Lower lobe of right lung (tissue), 2 donors: ENCODE results near the gene PRR23C. TPM values are rescaled to one million over a fixed set of nuclear protein-coding genes. Genes with fewer than 3 reads are reported as not detected.

ENCODE experiments used
- ATAC-seq, 2 donors: fragments of 200-7000 bp; cut with Tn5 transposase; one replicate each; pipeline ENCODE4 v1.9.1; 2020 to 2022; ENCODE audit warnings: mild to moderate bottlenecking in 2 of 2, moderate library complexity in 2 of 2
- DNase-seq: peaks from one replicate; pipeline ENCODE4 v3.0.0-alpha.2; 2020
- H3K27ac ChIP-seq: fragments of 200-600 bp; one replicate; pipeline ENCODE4 v1.8.0; 2022
- H3K27me3 ChIP-seq: fragments of 200-600 bp; one replicate; pipeline ENCODE4 v1.8.0; 2022; ENCODE audit warnings: low read depth
- H3K36me3 ChIP-seq: fragments of 200-600 bp; one replicate; pipeline ENCODE4 v1.8.0; 2022; ENCODE audit warnings: mild to moderate bottlenecking
- H3K4me1 ChIP-seq: fragments of 200-600 bp; one replicate; pipeline ENCODE4 v1.8.0; 2022
- H3K4me3 ChIP-seq: fragments of 200-600 bp; one replicate; pipeline ENCODE4 v1.8.0; 2022; ENCODE audit warnings: mild to moderate bottlenecking
- H3K9me3 ChIP-seq: fragments of 200-600 bp; one replicate; pipeline ENCODE4 v1.8.0; 2022
- intact Hi-C: fragments of 100-400 bp; cut with DNase I; formaldehyde crosslinking; loops from one replicate; pipeline ENCODE4 v1.11.0; 2022
- total RNA-seq: library from RNA; stranded (reverse); fragmentation: NEBNext Ultra II Directional; extraction: Animal tissue kit (Norgen Biotek cat#: 25700); gene quantifications from one replicate; pipeline ENCODE4 v1.2.1, GENCODE V29; 2021
- TF ChIP-seq, protein P1 (sequence below): fragments of 200-600 bp; IDR thresholded peaks from one replicate; pipeline ENCODE4 v1.8.0; 2022; ENCODE audit warnings: antibody characterized with exemption, mild to moderate bottlenecking
- donor health status: DM: no; HTN: yes; CAD: no; lungs with severe emphysema.

PRR23C gene
- total RNA-seq, 1 donor from 2014 or later, result not detected

GRCh38 chr3:139074565-139075115 lies 29.9 kb upstream of the PRR23C start:
- H3K36me3 ChIP-seq, result no peaks in the 10 kb centered on the region

DNA sequence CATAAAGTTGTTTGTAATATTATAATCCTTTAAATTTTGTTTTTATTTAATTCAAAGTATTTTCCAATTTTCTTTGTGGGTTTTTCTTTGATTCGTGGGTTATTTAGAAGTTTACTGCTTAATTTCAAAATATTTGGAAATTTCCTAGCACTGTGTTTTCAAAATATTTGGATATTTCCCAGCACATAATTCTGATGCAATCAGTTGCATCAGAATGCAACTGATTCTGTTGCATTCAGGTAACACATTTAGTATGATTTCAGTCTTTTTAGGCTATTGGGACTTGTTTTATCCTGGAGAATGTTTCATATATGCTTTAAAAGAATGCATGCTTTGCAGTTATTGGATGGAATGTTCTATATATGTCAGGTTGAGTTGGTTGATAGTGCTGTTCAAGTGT lies 18.2 kb upstream of the PRR23C start:
- Histone ChIP-seq H3K4me1 (no peaks in the 10 kb centered on the region), H3K27me3 (no peaks in the 10 kb centered on the region), H3K4me3 (no peak overlapping the region), H3K36me3 (no peaks in the 10 kb centered on the region), H3K9me3 (no peaks in the 10 kb centered on the region), H3K27ac (no peak overlapping the region)
- ATAC-seq (no peak), DNase-seq (no peak)
- TF ChIP-seq, protein P1, sequence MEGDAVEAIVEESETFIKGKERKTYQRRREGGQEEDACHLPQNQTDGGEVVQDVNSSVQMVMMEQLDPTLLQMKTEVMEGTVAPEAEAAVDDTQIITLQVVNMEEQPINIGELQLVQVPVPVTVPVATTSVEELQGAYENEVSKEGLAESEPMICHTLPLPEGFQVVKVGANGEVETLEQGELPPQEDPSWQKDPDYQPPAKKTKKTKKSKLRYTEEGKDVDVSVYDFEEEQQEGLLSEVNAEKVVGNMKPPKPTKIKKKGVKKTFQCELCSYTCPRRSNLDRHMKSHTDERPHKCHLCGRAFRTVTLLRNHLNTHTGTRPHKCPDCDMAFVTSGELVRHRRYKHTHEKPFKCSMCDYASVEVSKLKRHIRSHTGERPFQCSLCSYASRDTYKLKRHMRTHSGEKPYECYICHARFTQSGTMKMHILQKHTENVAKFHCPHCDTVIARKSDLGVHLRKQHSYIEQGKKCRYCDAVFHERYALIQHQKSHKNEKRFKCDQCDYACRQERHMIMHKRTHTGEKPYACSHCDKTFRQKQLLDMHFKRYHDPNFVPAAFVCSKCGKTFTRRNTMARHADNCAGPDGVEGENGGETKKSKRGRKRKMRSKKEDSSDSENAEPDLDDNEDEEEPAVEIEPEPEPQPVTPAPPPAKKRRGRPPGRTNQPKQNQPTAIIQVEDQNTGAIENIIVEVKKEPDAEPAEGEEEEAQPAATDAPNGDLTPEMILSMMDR, result no peak
- intact Hi-C loops, result no loop called here

More at GRCh38 chr3:139074565-139075115, 29.9 kb upstream of the PRR23C start:
- H3K27me3 ChIP-seq, result no peaks in the 10 kb centered on the region
- TF ChIP-seq, protein P1, result no peak
- ATAC-seq, result no peak
- H3K4me3 ChIP-seq, result no peak overlapping the region
- peaks cover 4% of the 10 kb centered on the region for H3K9me3 ChIP-seq
- H3K27ac ChIP-seq, result no peak overlapping the region
- intact Hi-C loops, result no loop called here
- no peak for DNase-seq
- H3K4me1 ChIP-seq, result no peaks in the 10 kb centered on the region

DNA sequence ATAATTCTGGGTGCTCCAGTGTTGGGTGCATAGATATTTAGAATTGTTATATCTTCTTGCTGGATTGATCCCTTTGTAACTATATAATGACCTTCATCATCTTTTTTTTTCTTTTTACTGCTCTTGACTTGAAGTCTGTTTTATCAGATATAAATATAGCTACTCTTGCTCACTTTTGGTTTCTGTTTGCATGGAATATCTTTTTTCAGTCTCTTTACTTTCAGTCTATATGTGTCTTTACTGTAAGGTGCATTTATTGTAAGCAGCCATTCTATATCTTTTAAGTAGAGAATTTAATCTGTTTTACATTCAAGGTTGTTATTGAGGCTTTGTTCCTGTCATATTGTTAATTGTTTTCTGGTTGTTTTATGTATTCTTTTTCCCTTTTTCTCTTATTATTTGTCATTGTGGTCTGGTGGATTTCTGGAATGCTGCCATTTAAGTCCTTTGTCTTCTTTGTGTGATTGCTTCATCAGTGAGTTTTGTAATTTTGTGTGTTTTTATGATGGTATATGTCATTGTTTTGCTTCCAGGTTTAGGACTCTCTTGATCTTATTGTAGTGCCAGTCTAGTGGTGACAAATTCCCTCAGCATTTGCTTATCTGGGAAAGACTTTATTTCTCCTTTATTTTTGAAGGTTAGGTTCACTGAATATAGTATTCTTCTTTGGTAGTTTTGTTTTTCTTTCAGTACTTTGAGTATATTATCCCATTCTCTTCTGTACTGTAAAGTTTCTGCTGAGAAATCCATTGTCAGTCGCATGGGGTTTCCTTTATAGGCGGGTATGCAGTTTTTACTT lies 8.3 kb upstream of the PRR23C start:
- H3K27ac ChIP-seq, result no peak overlapping the region
- TF ChIP-seq, protein P1, result no peak
- no peaks in the 10 kb centered on the region for H3K36me3 ChIP-seq
- no peak overlapping the region for H3K4me3 ChIP-seq
- H3K27me3 ChIP-seq, result no peaks in the 10 kb centered on the region
- DNase-seq (no peak), ATAC-seq (no peak)
- H3K4me1 ChIP-seq, result no peaks in the 10 kb centered on the region
- H3K9me3 ChIP-seq, result peaks cover 14% of the 10 kb centered on the region
- intact Hi-C loops, result no loop called here

GRCh38 chr3:139043554-139044365 lies 932 bp downstream of the PRR23C start:
- no peaks in the 10 kb centered on the region for H3K36me3 ChIP-seq
- DNase-seq (no peak), ATAC-seq (peak in 1 of 2 donors; percentile 19)
- TF ChIP-seq, protein P1, result no peak
- intact Hi-C loops, result no loop called here
- H3K27ac ChIP-seq, result no peak overlapping the region
- H3K4me3 ChIP-seq, result no peak overlapping the region
- H3K4me1 ChIP-seq, result no peaks in the 10 kb centered on the region
- H3K9me3 ChIP-seq, result no peaks in the 10 kb centered on the region
- peaks cover 10% of the 10 kb centered on the region for H3K27me3 ChIP-seq

DNA sequence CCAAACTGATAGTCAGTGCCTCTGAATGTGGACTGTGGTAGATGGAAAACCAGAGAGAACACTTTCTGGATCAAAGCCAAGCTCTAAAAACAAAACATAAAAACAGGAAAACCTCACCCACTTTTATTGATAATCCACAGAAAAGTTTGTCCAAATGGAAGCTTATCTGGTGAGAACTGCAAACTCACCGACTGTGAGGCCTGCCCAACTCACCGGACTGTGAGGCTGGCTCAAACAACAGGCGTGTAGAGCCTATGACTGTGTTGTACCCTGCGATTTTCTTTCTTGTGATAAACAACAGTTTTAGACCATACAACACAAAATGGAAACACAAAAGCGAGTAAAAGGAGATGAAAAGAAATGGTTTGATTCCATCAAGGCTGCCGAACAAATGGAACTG lies 7.2 kb downstream of the PRR23C start:
- ATAC-seq (no peak), DNase-seq (no peak)
- H3K27ac ChIP-seq, result no peak overlapping the region
- TF ChIP-seq, protein P1, result no peak
- H3K36me3 ChIP-seq, result no peaks in the 10 kb centered on the region
- no peak overlapping the region for H3K4me3 ChIP-seq
- H3K4me1 ChIP-seq, result no peaks in the 10 kb centered on the region
- H3K9me3 ChIP-seq, result no peaks in the 10 kb centered on the region
- H3K27me3 ChIP-seq, result no peaks in the 10 kb centered on the region
- intact Hi-C loops, result no loop called here
